Endometrium (tissue), 2 donors: Measurements from ENCODE around the gene CMTM1.

ENCODE experiments used
- FAIRE-seq: peaks from 2 replicates; lab custom pipeline; 2012; peaks lifted over from hg19 to GRCh38; lab: Jason Lieb, UNC
- donor health status: control.
- donor health status: control.

Gene CMTM1

GRCh38 chr16:66566051-66566901, at the start of gene CMTM1:
Gene CMTM1 (plus strand): TSS chr16:66566439. CDS start chr16:66566514, 75 bp downstream.
- FAIRE-seq: no peak

GRCh38 chr16:66516509-66516807, 49.8 kb upstream of the CMTM1 start:
- no peak for FAIRE-seq

- peak; percentile 84 for FAIRE-seq
These were observed 49.2 kb upstream of the CMTM1 start for GRCh38 chr16:66516808-66517585.

GRCh38 chr16:66517586-66518263, 48.5 kb upstream of the CMTM1 start:
- FAIRE-seq: no peak

- FAIRE-seq: no peak
These were observed 46.5 kb upstream of the CMTM1 start for GRCh38 chr16:66519482-66520373.

- no peak for FAIRE-seq
These were observed 45.7 kb upstream of the CMTM1 start for GRCh38 chr16:66520406-66521170.

GRCh38 chr16:66521252-66521713, 45.0 kb upstream of the CMTM1 start:
- FAIRE-seq: no peak

GRCh38 chr16:66521951-66522771, 44.1 kb upstream of the CMTM1 start:
- no peak for FAIRE-seq

- no peak for FAIRE-seq
These were observed 43.2 kb upstream of the CMTM1 start for GRCh38 chr16:66522816-66523590.

- no peak for FAIRE-seq
These were observed 42.3 kb upstream of the CMTM1 start for GRCh38 chr16:66523861-66524354.

GRCh38 chr16:66524601-66525164, 41.6 kb upstream of the CMTM1 start:
- no peak for FAIRE-seq

GRCh38 chr16:66525396-66526180, 40.7 kb upstream of the CMTM1 start:
- FAIRE-seq: no peak

GRCh38 chr16:66528294-66528693, 37.9 kb upstream of the CMTM1 start:
- FAIRE-seq: no peak

- FAIRE-seq: no peak
These were observed 36.8 kb upstream of the CMTM1 start for GRCh38 chr16:66529475-66529874.

GRCh38 chr16:66534376-66534799, 31.9 kb upstream of the CMTM1 start:
- FAIRE-seq: no peak

- no peak for FAIRE-seq
These were observed 29.7 kb upstream of the CMTM1 start for GRCh38 chr16:66536525-66536924.

- no peak for FAIRE-seq
These were observed 29.0 kb upstream of the CMTM1 start for GRCh38 chr16:66537236-66537635.

- no peak for FAIRE-seq
These were observed 27.3 kb upstream of the CMTM1 start for GRCh38 chr16:66538910-66539309.
